ENCODE data around the gene PPP2R2C. TPM values are rescaled to one million over a fixed set of nuclear protein-coding genes. Genes with fewer than 3 reads are reported as not detected.

The PPP2R2C gene
- total RNA-seq, 2 experiments from 2014 or later: not detected

DNA sequence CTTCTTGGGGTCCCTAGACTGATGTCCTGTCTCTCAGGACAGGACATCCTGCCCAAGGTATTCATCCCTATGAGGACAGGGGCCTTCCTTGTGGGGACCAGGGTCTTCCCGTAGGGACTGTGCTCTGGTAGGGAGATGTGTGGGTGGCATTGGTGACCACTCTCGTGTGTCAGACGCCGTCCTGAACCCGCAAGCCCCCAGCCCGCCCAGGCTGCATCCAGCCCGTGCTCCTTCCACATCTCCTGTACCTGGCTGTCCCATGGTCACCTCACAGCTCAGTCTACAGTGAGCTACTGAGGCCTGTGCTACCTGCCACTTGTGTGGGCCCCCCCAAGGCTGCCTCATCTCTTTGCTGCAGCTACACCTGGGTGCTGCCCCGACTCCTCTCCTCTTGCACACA, 178.8 kb downstream of the PPP2R2C start:
- Mint-ChIP-seq H3K36me3 (ENCODE audit: low read depth) (no peaks in the 10 kb centered on the region), H3K27me3 (no peaks in the 10 kb centered on the region), H3K27ac (no peak overlapping the region), H3K4me1 (no peaks in the 10 kb centered on the region), H3K9me3 (no peaks in the 10 kb centered on the region), H3K4me3 (no peak overlapping the region)
- ChIA-PET POLR2A (no interaction called here), CTCF (no interaction called here)
- DNase-seq: no peak

DNA sequence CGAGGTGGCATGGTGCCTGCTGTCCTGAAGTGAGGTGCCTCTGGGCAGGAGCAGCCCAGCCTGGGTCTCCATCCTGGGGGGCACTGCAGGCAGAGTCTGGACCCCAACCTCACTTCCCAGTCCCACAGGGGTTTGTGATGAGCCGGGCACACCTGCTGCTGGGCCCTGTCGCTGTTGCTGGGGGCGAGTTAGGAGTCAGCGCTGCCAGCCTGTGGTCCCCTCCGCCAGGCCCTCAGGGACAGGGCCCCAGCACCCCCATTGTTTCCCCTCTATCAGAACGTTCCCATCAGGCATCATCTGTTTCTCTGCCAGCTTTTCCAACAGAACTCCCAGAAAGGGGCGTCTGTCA, 179.3 kb downstream of the PPP2R2C start:
- POLR2A ChIA-PET: no interaction called here
- Mint-ChIP-seq H3K4me1 (no peaks in the 10 kb centered on the region), H3K36me3 (ENCODE audit: low read depth) (no peaks in the 10 kb centered on the region), H3K27me3 (no peaks in the 10 kb centered on the region), H3K9me3 (no peaks in the 10 kb centered on the region), H3K27ac (no peak overlapping the region), H3K4me3 (no peak overlapping the region)
- CTCF ChIA-PET: no interaction called here
- DNase-seq: no peak

DNA sequence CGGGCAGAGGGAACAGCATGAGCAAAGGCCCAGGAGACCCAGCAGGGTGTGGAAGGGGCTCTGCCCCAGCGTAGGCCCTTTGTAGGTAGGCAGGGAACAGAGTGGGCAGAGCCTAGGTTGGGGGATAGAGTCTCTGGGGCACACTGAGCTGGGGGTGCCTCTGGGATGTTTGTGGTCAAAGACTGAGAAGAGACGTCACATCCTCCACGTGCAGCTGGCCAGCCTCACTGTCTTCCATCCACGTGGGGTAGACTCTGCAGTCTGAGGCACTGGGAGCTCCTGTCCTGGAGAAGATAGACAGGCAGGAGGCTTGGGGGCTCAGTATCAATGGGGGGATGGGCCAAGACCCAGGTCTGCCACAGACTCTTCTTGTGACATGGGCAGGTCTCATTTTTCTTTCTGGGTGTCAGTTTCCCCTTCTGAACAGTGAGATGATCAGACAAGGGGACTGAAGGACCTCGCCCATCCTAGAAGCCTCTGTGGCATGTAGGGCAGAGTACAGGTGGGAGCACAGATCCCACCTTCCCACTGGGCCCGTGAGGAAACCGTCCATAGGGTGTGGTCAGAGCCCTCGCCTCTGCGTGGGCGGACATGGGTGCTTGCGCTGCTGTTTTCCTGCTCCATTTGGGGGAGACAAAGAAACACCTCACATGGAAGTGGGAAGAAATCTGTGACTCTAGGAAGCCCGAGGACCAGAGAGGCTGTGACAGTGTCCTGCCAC, 179.9 kb downstream of the PPP2R2C start:
- no peaks in the 10 kb centered on the region for H3K4me1 Mint-ChIP-seq
- H3K27me3 Mint-ChIP-seq: no peaks in the 10 kb centered on the region
- no peak overlapping the region for H3K4me3 Mint-ChIP-seq
- no peak for DNase-seq
- CTCF ChIA-PET: no interaction called here
- H3K36me3 Mint-ChIP-seq (ENCODE audit: low read depth): no peaks in the 10 kb centered on the region
- POLR2A ChIA-PET: no interaction called here
- H3K27ac Mint-ChIP-seq: no peak overlapping the region
- no peaks in the 10 kb centered on the region for H3K9me3 Mint-ChIP-seq

DNA sequence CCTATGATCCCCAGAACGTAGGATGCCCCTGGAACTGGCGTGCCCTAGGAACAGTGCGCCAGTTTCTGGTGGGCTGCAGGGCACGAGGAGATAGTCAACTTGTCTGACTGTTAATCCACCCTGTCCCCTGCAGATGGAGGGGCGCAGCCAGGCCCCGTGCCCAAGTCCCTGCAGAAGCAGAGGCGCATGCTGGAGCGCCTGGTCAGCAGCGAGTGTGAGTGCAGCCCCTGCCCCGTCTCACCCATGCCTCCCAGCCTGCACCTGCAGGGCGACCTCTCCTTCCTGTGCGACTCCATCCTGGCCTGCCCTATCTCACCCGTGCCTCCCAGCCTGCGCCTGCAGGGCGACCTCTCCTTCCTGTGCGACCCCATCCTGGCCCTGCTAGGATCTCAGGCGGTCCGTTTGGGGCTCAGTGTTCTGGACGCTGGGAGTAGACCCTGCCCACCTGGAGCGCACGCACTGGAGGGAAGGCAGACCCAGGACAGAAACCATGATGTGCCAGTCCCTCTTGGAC, 180.6 kb downstream of the PPP2R2C start:
- H3K27me3 Mint-ChIP-seq: no peaks in the 10 kb centered on the region
- no peaks in the 10 kb centered on the region for H3K4me1 Mint-ChIP-seq
- no peak for DNase-seq
- H3K27ac Mint-ChIP-seq: no peak overlapping the region
- ChIA-PET POLR2A (no interaction called here), CTCF (no interaction called here)
- no peak overlapping the region for H3K4me3 Mint-ChIP-seq
- H3K36me3 Mint-ChIP-seq (ENCODE audit: low read depth): no peaks in the 10 kb centered on the region
- no peaks in the 10 kb centered on the region for H3K9me3 Mint-ChIP-seq

DNA sequence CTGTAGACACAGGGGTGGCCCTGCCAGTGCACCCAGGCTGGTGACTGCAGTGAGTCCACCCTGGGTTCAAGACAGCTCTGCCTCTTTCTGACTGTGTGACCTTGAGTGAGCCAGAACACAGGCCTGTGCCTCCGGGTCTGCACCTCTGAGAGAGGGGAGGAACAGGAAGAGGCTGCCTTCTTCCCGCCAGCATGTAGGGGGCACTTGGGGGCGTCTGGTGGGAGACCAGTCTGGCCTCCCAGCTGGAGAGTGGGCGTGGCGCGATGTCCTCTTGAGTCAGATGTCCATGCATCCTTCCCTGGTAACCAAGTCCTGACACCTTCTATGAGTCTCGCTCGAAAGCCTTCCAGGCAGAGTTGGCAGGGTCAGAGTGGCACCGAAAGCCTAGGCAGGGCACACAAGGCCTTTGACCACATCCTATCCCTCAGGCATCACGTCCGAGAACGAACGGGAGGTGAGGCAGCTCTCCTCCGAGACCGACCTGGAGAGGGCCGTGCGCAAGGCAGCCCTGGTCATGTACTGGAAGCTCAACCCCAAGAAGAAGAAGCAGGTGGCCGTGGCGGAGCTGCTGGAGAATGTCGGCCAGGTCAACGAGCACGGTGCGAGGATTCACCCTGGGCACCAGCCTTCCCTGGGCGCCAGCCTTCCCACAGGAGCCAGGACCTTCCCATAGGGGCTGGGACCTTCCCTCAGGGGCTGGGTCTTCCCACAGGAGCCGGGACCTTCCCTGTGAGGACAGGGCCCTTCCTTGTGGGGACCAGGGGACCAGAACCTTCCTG, 181.5 kb downstream of the PPP2R2C start:
- Mint-ChIP-seq H3K27me3 (no peaks in the 10 kb centered on the region), H3K4me1 (no peaks in the 10 kb centered on the region), H3K27ac (no peak overlapping the region), H3K9me3 (no peaks in the 10 kb centered on the region), H3K36me3 (ENCODE audit: low read depth) (no peaks in the 10 kb centered on the region), H3K4me3 (no peak overlapping the region)
- ChIA-PET CTCF (no interaction called here), POLR2A (no interaction called here)
- no peak for DNase-seq

DNA sequence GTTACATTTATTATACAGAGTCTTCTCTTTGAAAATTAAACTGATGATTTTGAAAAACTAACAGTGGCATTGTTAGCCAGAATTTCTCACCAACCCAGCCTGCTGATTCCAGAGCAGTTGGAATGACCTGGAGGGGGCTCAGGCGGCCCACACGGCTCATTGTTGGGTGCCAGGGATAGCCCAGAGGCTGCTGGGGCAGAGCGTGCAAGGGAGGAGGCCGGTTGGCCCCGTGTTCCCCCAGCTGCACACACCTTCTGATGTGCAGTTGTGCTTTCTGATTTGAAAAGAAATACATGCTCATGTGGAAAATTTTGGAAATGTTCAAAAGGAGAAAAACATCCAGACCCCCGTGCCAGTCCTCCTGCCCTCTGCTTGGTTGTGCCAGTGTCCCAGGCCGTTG, 182.2 kb downstream of the PPP2R2C start:
- POLR2A ChIA-PET: no interaction called here
- CTCF ChIA-PET: no interaction called here
- no peaks in the 10 kb centered on the region for H3K9me3 Mint-ChIP-seq
- H3K27ac Mint-ChIP-seq: no peak overlapping the region
- H3K27me3 Mint-ChIP-seq: no peaks in the 10 kb centered on the region
- no peak for DNase-seq
- no peak overlapping the region for H3K4me3 Mint-ChIP-seq
- no peaks in the 10 kb centered on the region for H3K36me3 Mint-ChIP-seq (ENCODE audit: low read depth)
- H3K4me1 Mint-ChIP-seq: no peaks in the 10 kb centered on the region

DNA sequence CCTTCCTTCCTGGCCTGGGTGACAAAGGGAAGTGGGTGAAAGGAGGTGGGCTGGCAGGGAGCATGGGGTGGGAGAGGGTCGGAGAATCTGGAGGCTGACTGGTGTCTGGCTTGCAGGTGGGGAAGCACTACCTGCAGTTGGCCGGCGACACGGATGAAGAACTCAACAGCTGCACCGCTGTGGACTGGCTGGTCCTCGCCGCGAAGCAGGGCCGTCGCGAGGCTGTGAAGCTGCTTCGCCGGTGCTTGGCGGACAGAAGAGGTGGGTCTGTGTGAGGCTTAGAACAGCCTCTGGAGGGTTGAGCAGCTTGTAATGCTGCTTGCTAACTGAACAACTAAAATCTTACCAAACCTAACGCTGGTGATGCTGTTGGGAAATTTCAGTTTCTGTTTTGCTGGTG, 183.5 kb downstream of the PPP2R2C start:
- no peak overlapping the region for H3K27ac Mint-ChIP-seq
- POLR2A ChIA-PET: no interaction called here
- CTCF ChIA-PET: interaction anchor here (1.3 kb wide), 1 partner anchor 42 kb away, joined by 3 read pairs; no protein-coding TSS in a partner anchor
- no peaks in the 10 kb centered on the region for H3K36me3 Mint-ChIP-seq (ENCODE audit: low read depth)
- no peaks in the 10 kb centered on the region for H3K27me3 Mint-ChIP-seq
- DNase-seq: no peak
- H3K4me3 Mint-ChIP-seq: no peak overlapping the region
- H3K4me1 Mint-ChIP-seq: no peaks in the 10 kb centered on the region
- no peaks in the 10 kb centered on the region for H3K9me3 Mint-ChIP-seq

DNA sequence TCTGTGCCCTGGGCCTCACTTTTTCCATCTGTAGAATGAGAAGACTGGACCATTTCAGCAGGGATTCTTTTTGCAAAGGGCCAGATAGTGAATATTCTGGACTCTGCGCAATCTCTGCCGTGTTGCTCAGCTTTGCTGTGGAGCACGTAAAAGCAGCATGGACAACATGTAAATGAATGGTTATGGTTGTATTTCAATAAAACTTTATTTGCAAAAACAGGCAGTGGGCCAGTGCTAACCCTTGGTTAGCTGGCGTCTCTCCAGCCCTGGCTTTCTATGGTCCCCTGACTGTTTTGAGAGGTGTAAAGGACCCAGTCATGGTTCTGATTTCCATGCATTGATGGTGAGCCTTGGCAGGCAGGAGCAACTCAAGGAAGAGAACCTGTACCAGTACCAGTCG, 184.1 kb downstream of the PPP2R2C start:
- H3K9me3 Mint-ChIP-seq: no peaks in the 10 kb centered on the region
- H3K4me1 Mint-ChIP-seq: no peaks in the 10 kb centered on the region
- H3K27me3 Mint-ChIP-seq: no peaks in the 10 kb centered on the region
- H3K36me3 Mint-ChIP-seq (ENCODE audit: low read depth): no peaks in the 10 kb centered on the region
- no peak for DNase-seq
- ChIA-PET POLR2A (no interaction called here), CTCF (no interaction called here)
- H3K4me3 Mint-ChIP-seq: no peak overlapping the region
- H3K27ac Mint-ChIP-seq: no peak overlapping the region

DNA sequence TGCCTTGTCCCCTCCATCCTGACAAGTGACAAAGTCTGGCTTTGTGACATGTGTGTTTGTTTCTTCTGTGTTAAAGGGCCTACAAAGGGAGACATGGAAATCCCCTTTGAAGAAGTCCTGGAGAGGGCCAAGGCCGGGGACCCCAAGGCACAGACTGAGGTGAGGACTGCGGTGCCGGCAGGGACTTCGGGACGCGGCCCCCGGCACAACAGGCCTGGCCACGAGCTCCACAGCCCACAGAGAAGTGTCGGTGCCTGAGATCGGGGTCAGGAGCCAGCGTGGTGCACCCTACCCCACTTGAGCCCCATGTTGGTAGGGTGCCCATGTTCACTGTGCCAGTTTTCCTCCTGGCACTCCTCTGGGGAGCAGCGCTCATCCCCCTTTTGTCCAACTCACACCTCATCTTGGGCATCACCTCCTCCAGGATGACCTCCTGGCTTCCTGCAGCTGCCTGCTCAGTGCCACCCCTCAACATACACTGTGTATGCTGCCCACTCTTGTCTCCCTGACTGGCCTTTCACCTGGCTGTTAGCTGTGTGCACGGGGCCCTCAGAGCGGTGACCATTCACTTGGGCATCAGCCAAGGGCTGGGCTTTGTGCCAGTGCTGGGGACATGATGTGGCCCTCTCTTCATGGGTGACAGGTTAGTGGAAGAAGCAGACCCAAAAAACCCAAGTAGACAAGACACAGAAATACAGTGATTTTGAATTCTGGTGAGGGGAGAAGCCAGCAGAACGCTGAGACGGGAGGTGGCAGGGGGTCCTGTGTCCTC, 185.2 kb downstream of the PPP2R2C start:
- Mint-ChIP-seq H3K4me1 (no peaks in the 10 kb centered on the region), H3K9me3 (no peaks in the 10 kb centered on the region), H3K27ac (no peak overlapping the region), H3K4me3 (no peak overlapping the region), H3K36me3 (ENCODE audit: low read depth) (no peaks in the 10 kb centered on the region), H3K27me3 (no peaks in the 10 kb centered on the region)
- no peak for DNase-seq
- ChIA-PET CTCF (no interaction called here), POLR2A (no interaction called here)

DNA sequence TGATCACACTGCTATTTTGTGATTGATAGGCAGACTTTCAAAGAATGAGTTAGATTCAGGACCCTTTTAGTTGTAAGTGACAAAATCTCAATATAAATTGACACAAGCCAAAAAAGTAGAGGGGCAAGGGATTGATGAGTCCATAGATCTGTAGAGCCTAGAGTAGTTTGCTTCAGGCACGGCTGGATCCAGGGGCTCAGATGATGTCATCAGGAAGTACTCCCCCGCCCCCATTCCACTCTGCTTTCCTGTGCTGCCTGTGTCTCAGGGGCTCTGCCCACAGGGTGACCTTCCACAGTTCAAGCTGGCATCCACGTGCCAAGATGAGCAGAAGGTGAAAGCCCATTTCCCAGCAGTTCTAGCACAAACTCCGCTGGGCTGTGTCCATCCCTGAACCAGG, 189.1 kb downstream of the PPP2R2C start:
- ChIA-PET CTCF (no interaction called here), POLR2A (no interaction called here)
- Mint-ChIP-seq H3K27me3 (peaks cover 3% of the 10 kb centered on the region), H3K27ac (no peak overlapping the region), H3K4me3 (no peak overlapping the region), H3K4me1 (peaks cover 12% of the 10 kb centered on the region), H3K36me3 (ENCODE audit: low read depth) (no peaks in the 10 kb centered on the region), H3K9me3 (no peaks in the 10 kb centered on the region)
- no peak for DNase-seq

DNA sequence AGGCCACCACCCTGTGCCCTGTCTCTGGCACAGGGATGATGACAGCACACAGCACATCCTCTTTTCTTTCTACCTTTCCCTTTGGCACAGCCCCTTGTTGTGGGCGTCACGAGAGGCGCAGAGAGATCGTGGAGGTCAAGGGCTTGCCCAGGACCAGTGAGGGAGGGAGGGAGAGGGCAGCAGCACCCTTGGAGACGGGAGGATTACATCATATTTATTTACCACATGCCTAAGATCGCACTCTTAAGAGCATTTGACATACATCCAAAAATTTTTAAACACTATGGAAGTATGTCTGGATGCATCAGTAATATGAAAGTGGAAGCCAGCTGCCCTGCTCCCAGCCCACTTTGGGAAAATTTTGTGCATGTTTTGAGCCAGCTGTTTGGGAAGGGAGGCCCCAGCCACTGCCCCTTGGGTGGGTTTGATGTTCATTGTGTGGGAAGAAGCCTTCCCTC, 190.1 kb downstream of the PPP2R2C start:
- ChIA-PET POLR2A (no interaction called here), CTCF (no interaction called here)
- H3K4me3 Mint-ChIP-seq: no peak overlapping the region
- H3K27ac Mint-ChIP-seq: no peak overlapping the region
- no peaks in the 10 kb centered on the region for H3K9me3 Mint-ChIP-seq
- no peak for DNase-seq
- H3K27me3 Mint-ChIP-seq: peaks cover 3% of the 10 kb centered on the region
- peaks cover 13% of the 10 kb centered on the region for H3K4me1 Mint-ChIP-seq
- no peaks in the 10 kb centered on the region for H3K36me3 Mint-ChIP-seq (ENCODE audit: low read depth)

DNA sequence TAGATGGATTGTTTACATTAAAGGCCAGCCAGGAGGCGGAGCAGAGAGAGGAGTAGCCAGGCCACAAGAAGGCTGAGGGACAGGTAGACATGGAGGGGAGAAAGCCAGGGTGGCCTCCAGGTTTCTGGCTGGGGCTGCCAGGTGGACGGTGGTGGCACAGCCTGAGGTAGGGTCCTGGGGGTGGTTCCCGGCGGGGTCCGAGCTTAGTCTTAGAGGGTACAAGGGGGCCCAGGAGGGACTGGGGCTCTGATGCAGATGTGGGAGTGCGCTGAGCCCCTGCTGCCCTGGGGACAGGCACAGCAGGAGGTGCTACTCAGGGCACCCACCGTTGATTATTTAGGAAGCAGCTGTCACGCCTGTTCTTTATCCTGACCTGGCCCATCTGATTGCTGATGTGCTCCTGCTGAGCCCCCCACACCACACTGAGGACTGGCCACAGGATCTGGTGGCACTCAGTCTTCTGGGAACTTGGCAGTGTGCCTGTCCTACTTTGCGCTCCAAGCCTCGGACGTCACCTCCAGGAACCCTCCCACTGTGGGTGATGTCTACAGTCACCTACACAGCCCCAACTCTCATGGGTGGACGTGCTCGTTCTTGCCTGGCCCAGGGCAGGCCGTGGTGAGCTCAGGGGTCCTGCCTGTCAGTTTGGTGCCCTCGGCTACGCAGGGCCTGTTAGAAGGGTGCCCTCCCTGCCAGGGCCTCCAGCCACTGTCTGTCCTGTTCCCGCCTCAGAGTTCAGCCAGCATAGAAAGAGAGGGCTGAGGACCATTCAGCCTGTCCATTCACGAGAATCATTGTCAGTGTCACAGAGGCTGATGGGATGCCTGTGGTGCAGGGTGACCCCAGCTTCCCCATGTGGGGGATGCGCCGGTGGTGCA, 190.7 kb downstream of the PPP2R2C start:
- Mint-ChIP-seq H3K4me3 (no peak overlapping the region), H3K36me3 (ENCODE audit: low read depth) (no peaks in the 10 kb centered on the region), H3K27me3 (peaks cover 3% of the 10 kb centered on the region), H3K4me1 (peaks cover 13% of the 10 kb centered on the region), H3K9me3 (no peaks in the 10 kb centered on the region), H3K27ac (no peak overlapping the region)
- ChIA-PET CTCF (no interaction called here), POLR2A (no interaction called here)
- DNase-seq: no peak

All from activated CD4-positive, alpha-beta memory T cell treated with anti-CD3 and anti-CD28 coated beads, Interleukin-2, amount 10 ng/mL, durations not matched to agents 7 days and 5 days (primary cell).